Astrocyte of the hippocampus (primary cell): Measurements from ENCODE around the gene HCAR3.
"Not testable (repeated sequence)": the region's sequence is repeated elsewhere in the genome, so short reads cannot be mapped to it uniquely, and the experiment has no call there.

Source experiments
- DNase-seq: peaks from one replicate; pipeline ENCODE4 v3.0.0; 2011; ENCODE audit warnings: low read depth, low spot score

Gene HCAR3

GRCh38 chr12:122716658-122717057 lies at the start of gene HCAR3:
TSS of gene HCAR3 (minus strand) at chr12:122716811. CDS start at chr12:122716737, 74 bp downstream.
- DNase-seq: not testable (repeated sequence)

- no peak for DNase-seq
Measured at GRCh38 chr12:122757568-122757967, 41.0 kb upstream of the HCAR3 start.

DNA sequence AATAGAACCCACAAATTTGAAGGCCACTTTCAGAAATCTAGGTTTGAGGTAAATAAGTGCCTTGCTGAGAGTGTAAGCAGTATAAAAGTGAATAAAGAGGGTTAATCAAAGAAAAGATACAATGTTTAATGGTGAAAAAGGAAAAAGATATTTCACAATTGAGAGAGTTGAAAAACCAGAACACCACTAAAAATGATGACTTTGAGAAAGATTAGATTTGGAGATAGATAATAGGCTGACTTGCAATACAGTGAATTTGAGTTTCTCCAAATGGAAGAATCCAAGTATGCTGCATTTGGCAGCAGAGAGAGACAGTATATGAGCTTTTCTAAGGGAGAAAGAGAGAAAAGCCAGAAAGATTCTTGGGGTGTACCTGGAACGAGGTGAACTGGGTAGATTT lies 38.2 kb upstream of the HCAR3 start:
- DNase-seq: no peak

GRCh38 chr12:122753319-122753650 lies 36.7 kb upstream of the HCAR3 start:
- DNase-seq: peak; percentile 17

GRCh38 chr12:122752464-122753318 lies 36.1 kb upstream of the HCAR3 start, which contains the start of gene DENR:
TSS of gene DENR (plus strand) at chr12:122752824. CDS start at chr12:122753702, 878 bp downstream.
- DNase-seq: peak; percentile 99

- not testable (repeated sequence) for DNase-seq
Measured at GRCh38 chr12:122750781-122751515, 34.3 kb upstream of the HCAR3 start.

DNA sequence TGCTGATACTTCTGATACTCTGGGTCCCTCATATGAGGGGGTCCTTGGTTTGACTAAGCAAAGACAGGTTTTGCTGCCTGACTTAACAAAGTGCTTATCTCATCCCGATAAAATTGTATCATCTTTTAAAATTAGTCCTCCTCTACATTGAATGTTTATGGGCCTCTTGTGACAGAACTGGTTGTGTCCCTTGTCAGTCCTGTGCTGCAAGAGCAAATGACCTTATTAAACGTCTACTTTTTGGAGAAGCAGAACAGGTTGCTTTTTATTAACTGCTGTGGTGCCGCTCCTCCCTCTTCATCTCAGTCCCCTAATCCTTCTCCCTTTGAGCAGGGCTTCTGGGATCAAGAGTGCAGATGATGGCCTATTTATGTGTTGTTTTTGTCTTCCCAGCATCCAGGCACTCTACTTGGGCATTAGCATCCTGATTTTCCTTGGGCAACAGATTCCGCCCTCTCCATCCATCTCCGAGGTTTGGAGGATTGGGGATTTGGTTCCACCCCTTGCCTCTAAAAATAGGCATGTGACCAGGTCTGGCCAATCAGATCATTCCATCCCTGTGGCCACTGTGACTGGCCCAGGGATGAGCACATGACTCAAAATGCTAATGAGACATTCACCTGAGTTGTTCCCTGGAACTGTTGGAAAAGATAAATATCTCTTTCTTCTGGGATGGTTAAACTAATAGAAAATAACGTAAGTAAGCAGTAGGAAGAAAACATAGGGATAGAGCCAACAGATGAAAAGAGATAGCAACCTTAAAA lies 33.1 kb upstream of the HCAR3 start:
- no peak for DNase-seq

DNA sequence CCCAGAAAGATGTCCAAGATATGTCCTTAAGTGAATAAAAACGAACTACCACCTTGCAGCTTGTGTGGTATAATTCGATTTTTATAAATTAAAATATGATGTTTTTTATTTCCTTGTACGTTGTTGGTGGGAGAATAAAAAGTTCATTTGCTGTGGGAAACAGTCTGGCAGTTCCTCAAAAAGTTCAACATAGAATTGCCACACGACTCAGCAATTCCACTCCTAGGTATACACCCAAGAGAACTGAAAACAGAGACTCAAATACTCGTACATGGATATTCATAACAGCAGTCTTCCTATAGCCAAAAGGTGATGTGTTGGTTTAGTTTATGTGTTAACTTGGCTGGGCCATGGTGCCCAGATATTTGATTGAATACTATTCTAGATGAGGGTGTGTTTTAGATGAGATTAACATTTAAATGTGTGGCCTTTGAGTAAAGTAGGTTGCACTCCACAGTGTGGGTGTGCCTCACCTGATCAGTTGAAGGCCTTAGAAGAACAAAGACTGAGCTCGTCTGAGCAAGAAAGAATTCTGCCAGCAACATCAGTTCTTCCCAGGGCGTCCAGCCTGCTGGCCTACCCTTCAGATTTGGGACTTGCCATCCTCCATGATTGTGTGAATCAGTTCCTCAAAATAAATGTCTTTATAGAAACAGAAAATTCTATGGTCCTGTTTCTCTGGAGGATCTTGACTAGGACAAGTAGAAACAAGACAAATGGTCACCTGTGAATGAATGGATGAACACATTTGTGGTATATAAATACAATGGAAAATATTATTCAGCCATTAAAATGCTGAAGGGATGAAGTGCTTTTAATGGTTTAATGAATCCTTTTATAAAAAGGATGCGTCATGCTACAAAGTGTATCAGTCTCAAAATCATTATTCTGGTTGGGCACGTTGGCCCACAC lies 30.9 kb upstream of the HCAR3 start:
- no peak for DNase-seq

DNA sequence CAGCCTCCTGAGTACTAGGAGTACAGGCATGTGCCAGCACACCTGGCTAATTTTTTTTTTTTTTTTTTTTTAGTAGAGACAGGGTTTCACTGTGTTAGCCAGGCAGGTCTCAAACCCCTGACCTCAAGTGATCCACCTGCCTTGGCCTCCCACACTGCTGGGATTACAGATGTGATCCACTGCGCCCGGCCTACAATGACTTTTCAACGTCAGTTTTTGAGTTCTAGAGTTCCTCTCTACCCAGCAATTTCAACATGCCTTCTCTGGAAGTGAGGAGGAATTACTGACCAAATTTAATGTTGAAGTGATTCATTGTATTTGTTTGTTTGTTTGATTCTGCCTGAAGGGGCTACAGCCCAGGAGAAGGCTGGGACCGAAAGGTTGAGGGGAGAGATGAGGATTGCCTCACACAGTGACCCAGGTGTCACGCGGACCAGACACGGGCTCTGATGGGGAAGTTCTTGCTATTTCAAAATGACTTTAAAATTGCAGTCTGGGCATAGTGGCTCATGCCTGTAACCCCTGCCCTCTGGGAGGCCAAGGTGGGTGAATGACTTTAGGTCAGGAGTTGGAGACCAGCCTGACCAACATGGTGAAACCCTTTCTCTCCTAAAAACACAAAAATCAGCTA lies 27.4 kb upstream of the HCAR3 start:
- DNase-seq: no peak

GRCh38 chr12:122740351-122740750 lies 23.7 kb upstream of the HCAR3 start:
- no peak for DNase-seq

- peak; percentile 52 for DNase-seq
Measured at GRCh38 chr12:122738571-122738970, 22.0 kb upstream of the HCAR3 start.

DNA sequence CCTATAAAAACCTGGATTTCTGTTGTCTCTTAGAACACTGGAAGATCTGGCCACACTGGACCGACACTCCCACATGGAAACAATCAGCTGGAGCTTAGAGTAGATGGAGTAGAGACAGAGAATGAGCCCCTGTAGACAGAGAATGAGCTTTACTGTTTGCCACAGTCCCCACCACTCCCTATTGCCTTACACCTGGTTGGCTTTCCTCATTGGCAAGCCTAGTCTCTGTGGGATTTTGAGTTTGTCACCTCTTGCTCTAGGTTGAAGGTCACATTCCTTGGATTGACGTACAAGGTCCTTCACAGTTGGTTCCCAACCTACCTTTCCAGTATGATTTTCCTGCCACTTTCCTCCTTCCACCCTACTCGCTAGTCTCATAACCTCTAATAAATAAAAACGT lies 16.0 kb upstream of the HCAR3 start:
- DNase-seq: no peak

GRCh38 chr12:122732170-122732569 lies 15.6 kb upstream of the HCAR3 start:
- DNase-seq: no peak

DNA sequence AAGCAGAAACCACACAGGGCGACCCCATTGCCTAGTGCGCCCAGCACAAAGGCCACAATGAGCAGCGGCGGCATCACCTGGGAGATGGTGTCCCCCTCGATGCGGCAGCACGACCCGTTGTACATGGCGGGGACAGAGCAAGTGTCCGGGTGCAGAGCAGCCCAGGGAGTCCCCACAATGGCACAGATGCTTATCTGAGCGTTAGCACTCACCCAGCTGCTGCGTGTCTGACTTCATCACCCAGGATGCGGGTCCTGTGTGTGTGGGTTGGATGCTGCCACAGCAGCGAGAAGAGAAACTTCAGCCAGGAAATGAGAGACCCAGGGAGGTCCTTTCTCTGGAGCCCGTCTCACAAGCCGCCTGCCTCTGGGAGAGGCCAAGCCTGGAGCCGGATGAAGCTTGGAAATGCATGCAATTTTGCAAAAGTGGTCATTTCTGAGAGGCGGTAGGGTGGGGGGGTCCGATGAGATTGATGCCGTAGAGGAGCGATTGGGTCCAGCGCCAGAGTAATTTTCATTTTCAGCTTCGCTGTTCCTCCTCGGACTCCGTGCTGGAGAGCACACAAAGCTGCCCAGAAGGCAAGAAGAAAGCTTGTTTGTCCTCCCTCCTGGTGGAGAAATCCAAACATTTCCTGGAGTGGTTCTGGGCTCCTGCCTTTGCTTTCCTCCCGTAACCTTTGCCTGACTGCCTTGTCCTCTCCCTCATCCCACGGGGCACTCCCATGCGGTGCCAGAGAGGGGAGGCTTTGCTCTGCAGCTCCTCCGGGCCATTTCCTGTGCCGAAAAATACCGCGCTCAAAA lies 13.8 kb upstream of the HCAR3 start, which contains the start of gene HCAR1:
TSS of gene HCAR1 (minus strand) at position 630 of the 800 bp plus-strand sequence. CDS start at position 125, 505 bp downstream.
- no peak for DNase-seq

GRCh38 chr12:122729583-122730214 lies 13.1 kb upstream of the HCAR3 start:
- no peak for DNase-seq

- peak; percentile 45 for DNase-seq
Measured at GRCh38 chr12:122726080-122726558, 9.5 kb upstream of the HCAR3 start.

- DNase-seq: no peak
Measured at GRCh38 chr12:122725452-122726079, 9.0 kb upstream of the HCAR3 start.

GRCh38 chr12:122724641-122725243 lies 8.1 kb upstream of the HCAR3 start:
- DNase-seq: no peak
